ENCODE results near the gene EGF.
A peak's percentile ranks its signal among the peaks of the same experiment; 100 is the strongest.

EGF gene

GRCh38 chr4:109966891-109967481 is 54.3 kb downstream of the EGF start:
- DNase-seq: no peak

GRCh38 chr4:109967798-109968520 is 55.3 kb downstream of the EGF start:
- DNase-seq: no peak

GRCh38 chr4:109969087-109969486 is 56.4 kb downstream of the EGF start:
- no peak for DNase-seq

GRCh38 chr4:109969919-109970318 is 57.2 kb downstream of the EGF start:
- DNase-seq: no peak

GRCh38 chr4:109972786-109973528 is 60.3 kb downstream of the EGF start:
- DNase-seq: no peak

GRCh38 chr4:109973529-109973905 is 60.8 kb downstream of the EGF start:
- DNase-seq: no peak

GRCh38 chr4:109976189-109976588 is 63.5 kb downstream of the EGF start:
- DNase-seq: no peak

- DNase-seq: peak in 1 of 3 experiments; percentile 56
Measured at GRCh38 chr4:109977854-109978501, 65.3 kb downstream of the EGF start.

- no peak for DNase-seq
Measured at GRCh38 chr4:109978704-109979454, 66.2 kb downstream of the EGF start.

- DNase-seq: no peak
Measured at GRCh38 chr4:109979920-109980717, 67.4 kb downstream of the EGF start.

- no peak for DNase-seq
Measured at GRCh38 chr4:109981936-109982335, 69.3 kb downstream of the EGF start.

- no peak for DNase-seq
Measured at GRCh38 chr4:109982521-109982920, 69.8 kb downstream of the EGF start.

- peak in 2 of 3 experiments; percentile 33 to 91 for DNase-seq
Measured at GRCh38 chr4:109985993-109986974, 73.6 kb downstream of the EGF start.

GRCh38 chr4:109989044-109989443 is 76.4 kb downstream of the EGF start:
- DNase-seq: no peak

GRCh38 chr4:109989618-109990017 is 76.9 kb downstream of the EGF start:
- DNase-seq: no peak

GRCh38 chr4:109990261-109991257 is 77.9 kb downstream of the EGF start:
- DNase-seq: no peak

- no peak for DNase-seq
Measured at GRCh38 chr4:109993116-109993515, 80.4 kb downstream of the EGF start.

GRCh38 chr4:109994415-109994827 is 81.7 kb downstream of the EGF start:
- DNase-seq: no peak

GRCh38 chr4:109996526-109996925 is 83.8 kb downstream of the EGF start:
- DNase-seq: no peak
